NCI-H2227 (cell line): ENCODE measurements around the gene TRIM17.

Source experiments
- DNase-seq: peaks from one replicate; lab custom pipeline; 2025; ENCODE audit not compliant: unreplicated experiment; lab: John Stamatoyannopoulos, UW

TRIM17 gene

GRCh38 chr1:228404107-228404720 is 12.4 kb downstream of the TRIM17 start:
- DNase-seq = no peak

GRCh38 chr1:228403231-228403631 is 13.4 kb downstream of the TRIM17 start:
- no peak for DNase-seq

- no peak for DNase-seq
These were observed 14.0 kb downstream of the TRIM17 start for GRCh38 chr1:228402641-228403025.

- DNase-seq = no peak
These were observed 14.7 kb downstream of the TRIM17 start for GRCh38 chr1:228401782-228402640.

GRCh38 chr1:228400692-228401454 is 15.8 kb downstream of the TRIM17 start:
- DNase-seq = no peak

- no peak for DNase-seq
These were observed 16.4 kb downstream of the TRIM17 start for GRCh38 chr1:228400237-228400651.

GRCh38 chr1:228399531-228400236 is 17.0 kb downstream of the TRIM17 start:
- DNase-seq = no peak

- DNase-seq = no peak
These were observed 17.8 kb downstream of the TRIM17 start for GRCh38 chr1:228398741-228399461.

GRCh38 chr1:228397966-228398365 is 18.7 kb downstream of the TRIM17 start:
- no peak for DNase-seq

- no peak for DNase-seq
These were observed 19.6 kb downstream of the TRIM17 start for GRCh38 chr1:228396770-228397662.

GRCh38 chr1:228394571-228395394 is 21.9 kb downstream of the TRIM17 start:
- no peak for DNase-seq

- no peak for DNase-seq
These were observed 22.7 kb downstream of the TRIM17 start for GRCh38 chr1:228393811-228394570.

GRCh38 chr1:228393268-228393701 is 23.4 kb downstream of the TRIM17 start:
- DNase-seq = peak; percentile 19

- DNase-seq = no peak
These were observed 24.3 kb downstream of the TRIM17 start for GRCh38 chr1:228392111-228392936.

GRCh38 chr1:228391411-228392020 is 25.1 kb downstream of the TRIM17 start:
- no peak for DNase-seq

- no peak for DNase-seq
These were observed 26.0 kb downstream of the TRIM17 start for GRCh38 chr1:228390649-228391048.

GRCh38 chr1:228387321-228387720 is 29.3 kb downstream of the TRIM17 start:
- no peak for DNase-seq
